GM18861 (cell line): ENCODE results near the gene CDH2.

Experiments used
- ATAC-seq: cut with Tn5 transposase; IDR thresholded peaks from one replicate; pipeline ENCODE4 v1.9.1; 2021; ENCODE audit not compliant: unreplicated experiment

Gene CDH2

DNA sequence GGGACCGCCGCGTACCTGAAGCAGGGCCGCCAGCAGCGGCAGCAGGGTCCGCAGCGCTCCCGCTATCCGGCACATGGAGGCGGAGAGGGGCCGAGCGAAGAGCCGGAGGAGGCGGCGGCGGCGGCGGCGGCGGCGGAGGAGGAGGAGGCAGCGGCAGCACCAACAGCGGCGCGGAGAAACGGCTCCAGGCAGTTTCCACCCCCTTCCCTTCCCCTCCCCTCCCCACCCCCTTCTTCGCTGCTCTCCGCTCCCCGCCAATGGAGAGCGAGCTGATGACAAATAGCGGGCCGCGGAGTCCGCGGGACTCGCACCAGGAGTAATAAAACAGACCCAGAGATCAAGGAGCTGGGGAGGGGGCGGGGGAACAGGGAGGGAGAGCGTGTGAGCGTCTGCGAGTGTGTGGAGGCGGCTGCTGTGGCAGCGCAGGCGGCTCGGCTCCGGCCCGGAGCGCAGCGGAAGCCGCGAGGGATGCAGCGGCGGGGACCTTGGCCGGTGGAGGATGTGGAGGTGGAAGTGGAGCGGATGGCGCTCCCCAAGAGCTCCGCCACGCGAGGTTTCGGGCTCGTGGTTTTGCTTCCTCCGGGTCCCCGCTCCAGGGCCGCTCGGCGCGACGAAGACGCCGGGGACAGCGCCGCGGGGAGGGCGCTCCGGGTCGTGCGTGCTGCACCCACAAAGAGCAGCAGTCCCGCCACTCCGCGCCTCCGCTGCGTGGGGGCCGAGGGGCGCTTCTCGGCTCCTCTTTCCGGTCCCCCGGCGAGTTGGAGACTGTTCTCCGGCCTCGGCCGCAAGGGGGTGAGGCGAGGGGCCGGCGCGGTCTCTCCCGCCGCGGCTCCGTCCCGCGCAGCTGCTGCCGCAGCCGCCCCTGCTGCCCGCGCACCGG lies at the start of gene CDH2:
Gene CDH2, minus strand, starts transcription at position 183 of the 880 bp plus-strand sequence. Its CDS starts 108 bp downstream, at position 75.
- ATAC-seq = no peak

DNA sequence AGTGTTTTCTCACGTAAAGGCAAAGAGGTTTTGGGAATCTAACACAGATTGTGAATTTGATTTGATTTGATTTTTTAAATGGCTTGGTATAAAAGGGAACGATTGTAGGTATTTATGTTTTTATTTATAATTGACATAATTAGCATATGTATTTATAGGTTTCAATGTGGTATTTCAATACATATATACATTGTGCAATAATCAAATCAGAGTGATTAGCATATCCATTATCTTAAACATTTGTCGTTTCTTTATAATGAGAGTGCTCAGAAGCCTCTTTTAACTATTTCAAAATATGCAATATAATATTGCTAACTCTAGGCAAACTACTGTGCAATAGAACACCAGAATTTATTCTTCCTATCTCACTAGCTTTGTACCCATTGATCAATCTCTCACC lies 35.1 kb upstream of the CDH2 start:
- ATAC-seq = no peak

GRCh38 chr18:28208712-28209265 lies 31.9 kb upstream of the CDH2 start:
- ATAC-seq = no peak

DNA sequence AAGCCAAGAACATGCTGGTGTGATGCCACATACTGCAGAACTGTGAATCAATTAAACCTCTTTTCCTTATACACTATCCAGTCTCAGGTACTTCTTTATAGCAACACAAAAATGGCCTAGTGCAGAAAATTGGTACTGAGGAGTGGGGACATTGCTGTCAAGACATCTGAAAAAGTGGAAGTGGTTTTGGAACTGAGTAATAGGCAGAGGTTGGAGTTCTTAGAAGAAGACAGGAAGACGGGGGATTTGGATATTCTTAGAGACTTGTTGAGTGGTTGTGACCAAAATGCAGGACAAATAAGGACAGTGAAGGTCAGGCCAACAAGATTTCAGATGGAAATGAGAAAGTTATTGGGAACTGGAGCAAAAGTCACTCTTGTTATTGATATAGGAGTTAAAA lies 31.3 kb upstream of the CDH2 start:
- ATAC-seq = no peak

- no peak for ATAC-seq
Observed at GRCh38 chr18:28204154-28204553, 27.2 kb upstream of the CDH2 start.

DNA sequence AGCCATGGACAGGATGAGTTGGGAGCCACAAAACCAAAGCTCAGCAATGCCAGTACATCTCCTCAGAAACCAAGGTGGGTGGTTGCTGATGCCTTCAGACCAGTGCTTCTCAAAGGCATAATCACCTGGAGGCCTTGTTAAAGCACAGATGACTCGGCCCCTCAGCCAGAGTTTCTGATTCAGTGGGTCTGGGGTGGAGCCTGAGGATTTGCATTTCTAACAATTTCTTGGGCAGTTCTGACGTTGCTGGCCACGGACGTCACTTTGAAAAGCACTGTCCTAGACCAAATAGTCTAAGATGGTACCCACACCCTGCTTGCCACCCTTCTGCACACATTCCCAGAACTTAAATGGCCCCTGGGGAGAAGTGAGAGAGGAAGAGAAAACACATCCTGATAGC lies 24.1 kb upstream of the CDH2 start:
- no peak for ATAC-seq

GRCh38 chr18:28198620-28199019 lies 21.7 kb upstream of the CDH2 start:
- no peak for ATAC-seq

GRCh38 chr18:28193177-28193778 lies 16.3 kb upstream of the CDH2 start:
- ATAC-seq = no peak

DNA sequence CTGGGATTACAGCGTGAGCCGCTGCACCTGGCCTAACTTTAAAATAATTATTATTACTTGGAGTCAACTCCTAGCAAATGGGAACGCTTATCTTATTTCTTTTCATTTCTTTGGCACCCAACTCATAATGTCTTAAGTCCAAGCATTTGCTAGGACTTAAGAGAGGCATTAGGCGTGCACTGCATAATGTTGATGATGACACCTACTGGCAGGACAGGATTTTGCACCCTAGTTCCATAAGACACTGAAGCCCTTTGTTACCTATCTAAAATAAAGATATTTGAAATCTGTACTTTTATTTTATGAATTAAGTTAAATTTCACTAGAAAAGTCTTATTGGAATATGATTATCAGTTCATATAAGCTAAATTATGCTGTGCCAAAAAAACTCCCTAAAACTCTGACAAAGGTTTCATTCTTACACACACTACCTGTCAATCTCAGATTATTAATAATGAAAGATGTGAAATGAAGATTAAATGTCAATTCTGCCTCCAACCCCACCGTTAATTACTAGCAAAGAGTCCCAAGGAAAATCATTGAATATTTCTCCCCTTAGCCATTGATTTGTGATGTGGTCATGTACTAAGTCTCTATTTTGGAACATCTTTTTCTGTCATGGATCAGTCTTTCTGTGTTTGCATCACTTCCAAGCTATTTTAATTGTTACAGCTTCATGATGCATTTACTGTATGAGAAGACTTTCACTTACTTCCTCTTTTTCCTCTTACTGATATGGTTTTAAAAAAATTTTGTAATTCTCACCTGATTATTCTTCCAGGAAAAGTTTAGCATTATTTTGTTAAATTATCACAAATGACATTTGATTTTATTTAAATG lies 12.7 kb upstream of the CDH2 start:
- ATAC-seq = peak; percentile 86

- no peak for ATAC-seq
Observed at GRCh38 chr18:28185121-28185520, 8.2 kb upstream of the CDH2 start.

DNA sequence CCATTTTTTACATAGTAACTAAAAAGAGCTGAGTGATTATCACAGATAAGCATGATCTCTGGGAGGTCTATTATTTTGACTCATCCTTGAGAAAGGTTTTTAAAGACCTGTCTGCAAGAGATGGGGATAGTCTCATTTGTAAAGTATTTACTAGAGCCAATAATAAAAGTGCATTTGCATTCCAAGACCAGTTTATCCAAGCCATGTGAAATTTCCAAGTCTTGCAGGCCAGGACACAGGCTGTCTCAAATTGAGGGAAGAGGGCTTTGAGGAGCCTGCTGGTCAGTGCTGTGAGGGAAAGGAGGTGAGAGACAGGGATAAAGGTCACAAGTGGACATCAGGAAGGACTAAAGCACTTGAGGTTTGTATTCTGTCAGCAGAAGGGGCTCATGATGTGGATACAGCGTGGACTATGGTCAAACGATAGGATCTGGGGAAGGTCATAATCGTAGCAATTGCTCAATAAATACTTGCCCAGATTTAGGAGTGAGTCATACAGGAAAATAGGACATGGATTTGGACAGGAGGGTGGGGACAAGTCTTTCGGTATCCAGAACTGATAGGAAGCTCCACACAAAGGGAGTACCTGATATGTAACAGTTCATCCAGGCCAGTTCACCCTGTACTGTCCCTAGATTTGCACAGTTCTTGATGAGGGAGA lies 6.6 kb upstream of the CDH2 start:
- ATAC-seq = no peak

GRCh38 chr18:28181616-28182015 lies 4.7 kb upstream of the CDH2 start:
- no peak for ATAC-seq

- ATAC-seq = no peak
Observed at GRCh38 chr18:28178720-28179119, 1.8 kb upstream of the CDH2 start.

- ATAC-seq = no peak
Observed at GRCh38 chr18:28177828-28178635, 1.1 kb upstream of the CDH2 start.

GRCh38 chr18:28176698-28176947 lies 307 bp downstream of the CDH2 start:
- no peak for ATAC-seq

DNA sequence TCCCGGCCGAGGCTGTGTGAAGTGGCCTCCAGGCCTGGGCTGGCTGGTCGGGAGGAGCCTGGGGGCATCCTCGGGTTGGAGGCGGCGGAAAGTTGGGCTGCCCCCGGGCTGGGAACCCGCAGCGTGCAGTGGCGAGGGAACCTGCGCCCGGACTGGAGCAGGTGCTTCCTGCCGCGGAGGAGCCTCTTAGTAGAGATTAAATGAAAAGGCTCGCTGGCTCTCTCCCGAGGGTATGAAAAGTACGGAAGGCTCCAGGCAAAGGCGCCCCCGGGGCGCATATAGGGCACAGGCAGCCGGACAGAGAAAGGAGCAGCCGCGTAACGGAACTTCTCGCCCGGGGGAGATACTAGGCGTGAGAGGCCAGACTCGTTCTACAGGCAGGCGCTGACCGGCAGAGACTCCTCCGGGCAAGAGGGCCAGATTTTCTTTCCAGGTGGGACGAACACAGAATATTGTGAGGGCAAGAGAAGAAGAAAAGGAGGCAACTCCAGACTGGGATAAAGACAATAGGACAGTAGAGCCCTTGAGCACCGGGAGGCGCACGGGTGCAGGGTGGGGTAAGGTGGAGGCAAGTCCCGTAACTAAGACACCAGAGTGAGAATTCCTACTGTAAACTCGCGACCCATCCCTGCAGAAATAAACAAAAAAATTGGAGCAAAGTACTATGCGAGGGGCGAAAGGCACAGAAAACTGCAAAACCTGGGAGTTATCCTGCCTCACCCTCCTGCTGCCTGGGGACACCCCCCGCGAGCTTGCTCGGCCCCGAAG lies 816 bp downstream of the CDH2 start:
- ATAC-seq = no peak

GRCh38 chr18:28175150-28175929 lies 1.6 kb downstream of the CDH2 start:
- no peak for ATAC-seq

GRCh38 chr18:28174181-28174905 lies 2.6 kb downstream of the CDH2 start:
- no peak for ATAC-seq
